ENCODE measurements around the gene SLC2A13.

DNA sequence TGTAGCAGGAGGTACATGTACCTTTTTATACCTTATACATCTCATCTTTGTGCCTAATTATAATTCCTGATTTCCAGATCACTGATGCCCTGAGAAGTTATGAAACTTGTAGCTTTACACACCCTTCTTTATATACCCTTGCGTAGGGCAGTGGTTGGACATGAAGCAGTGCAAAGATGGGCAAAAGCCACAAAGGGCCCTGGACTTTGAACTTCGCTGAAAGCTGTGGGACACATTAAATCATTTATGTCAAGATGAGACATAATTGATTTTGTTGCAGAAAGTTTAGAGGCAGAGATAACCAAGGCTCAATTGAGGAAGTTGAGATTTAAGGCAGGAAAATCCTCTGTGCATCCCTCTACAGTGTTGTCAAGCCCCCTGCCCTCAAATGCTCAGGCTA, 170.0 kb downstream of the SLC2A13 start:
- TF ChIP-seq, protein P1, sequence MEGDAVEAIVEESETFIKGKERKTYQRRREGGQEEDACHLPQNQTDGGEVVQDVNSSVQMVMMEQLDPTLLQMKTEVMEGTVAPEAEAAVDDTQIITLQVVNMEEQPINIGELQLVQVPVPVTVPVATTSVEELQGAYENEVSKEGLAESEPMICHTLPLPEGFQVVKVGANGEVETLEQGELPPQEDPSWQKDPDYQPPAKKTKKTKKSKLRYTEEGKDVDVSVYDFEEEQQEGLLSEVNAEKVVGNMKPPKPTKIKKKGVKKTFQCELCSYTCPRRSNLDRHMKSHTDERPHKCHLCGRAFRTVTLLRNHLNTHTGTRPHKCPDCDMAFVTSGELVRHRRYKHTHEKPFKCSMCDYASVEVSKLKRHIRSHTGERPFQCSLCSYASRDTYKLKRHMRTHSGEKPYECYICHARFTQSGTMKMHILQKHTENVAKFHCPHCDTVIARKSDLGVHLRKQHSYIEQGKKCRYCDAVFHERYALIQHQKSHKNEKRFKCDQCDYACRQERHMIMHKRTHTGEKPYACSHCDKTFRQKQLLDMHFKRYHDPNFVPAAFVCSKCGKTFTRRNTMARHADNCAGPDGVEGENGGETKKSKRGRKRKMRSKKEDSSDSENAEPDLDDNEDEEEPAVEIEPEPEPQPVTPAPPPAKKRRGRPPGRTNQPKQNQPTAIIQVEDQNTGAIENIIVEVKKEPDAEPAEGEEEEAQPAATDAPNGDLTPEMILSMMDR (IDR thresholded peaks at IDR 0.05; ENCODE audit: insufficient read depth, low read length, poor library complexity, severe bottlenecking) = no peak
- no peak for TF ChIP-seq EZH2phosphoT487 (conservative IDR thresholded peaks at IDR 0.05; ENCODE audit: low read length)
